KMS-11 (cell line): ENCODE results near the gene ITPKB.

Experiments
- H2AFZ ChIP-seq: fragments of 200-600 bp; sonication (generic); 2 replicates; pipeline ENCODE4 v1.6.1; 2016; ENCODE audit warnings: antibody characterized with exemption, mixed run types, low read depth
- H3K27ac ChIP-seq: fragments of 200-600 bp; sonication (generic); 2 replicates; pipeline ENCODE4 v1.6.1; 2016; ENCODE audit warnings: mild to moderate bottlenecking, mixed run types
- H3K27me3 ChIP-seq: fragments of 200-600 bp; sonication (generic); 2 replicates; pipeline ENCODE4 v1.6.1; 2017; ENCODE audit warnings: mild to moderate bottlenecking, low read depth, mixed run types, moderate library complexity; ENCODE audit not compliant: insufficient read depth
- H3K36me3 ChIP-seq: fragments of 200-600 bp; sonication (generic); 2 replicates; pipeline ENCODE4 v1.6.1; 2017; ENCODE audit warnings: mild to moderate bottlenecking, mixed run types; ENCODE audit not compliant: insufficient read depth
- H3K4me1 ChIP-seq: fragments of 200-600 bp; sonication (generic); 2 replicates; pipeline ENCODE4 v1.6.1; 2016; ENCODE audit warnings: mild to moderate bottlenecking, low read depth, mixed run types; ENCODE audit not compliant: poor library complexity, severe bottlenecking
- H3K4me2 ChIP-seq: fragments of 200-600 bp; sonication (generic); 2 replicates; pipeline ENCODE4 v1.7.0; 2016; ENCODE audit warnings: mild to moderate bottlenecking, mixed run types
- H3K4me3 ChIP-seq: fragments of 200-600 bp; sonication (generic); IDR thresholded peaks from 2 replicates; pipeline ENCODE4 v1.6.1; 2017; ENCODE audit warnings: low read depth, low read length, mixed read lengths; ENCODE audit not compliant: insufficient read depth
- H3K79me2 ChIP-seq: fragments of 200-600 bp; sonication (generic); 2 replicates; pipeline ENCODE4 v1.6.1; 2016; ENCODE audit warnings: low read depth, mixed run types; ENCODE audit not compliant: insufficient read depth
- H3K9ac ChIP-seq: fragments of 200-600 bp; sonication (generic); 2 replicates; pipeline ENCODE4 v1.6.1; 2016; ENCODE audit warnings: mild to moderate bottlenecking, mixed run types
- H4K20me1 ChIP-seq: fragments of 200-600 bp; sonication (generic); 2 replicates; pipeline ENCODE4 v1.6.1; 2016; ENCODE audit warnings: mild to moderate bottlenecking, mixed run types; ENCODE audit not compliant: insufficient read depth
- TF ChIP-seq, protein P1 (sequence below): fragments of 200-600 bp; sonication (generic); conservative IDR thresholded peaks from 2 replicates; pipeline ENCODE4 v1.6.1; 2017; ENCODE audit warnings: low read depth, mild to moderate bottlenecking, antibody characterized with exemption, low read length, moderate library complexity, mixed read lengths

Gene ITPKB

DNA sequence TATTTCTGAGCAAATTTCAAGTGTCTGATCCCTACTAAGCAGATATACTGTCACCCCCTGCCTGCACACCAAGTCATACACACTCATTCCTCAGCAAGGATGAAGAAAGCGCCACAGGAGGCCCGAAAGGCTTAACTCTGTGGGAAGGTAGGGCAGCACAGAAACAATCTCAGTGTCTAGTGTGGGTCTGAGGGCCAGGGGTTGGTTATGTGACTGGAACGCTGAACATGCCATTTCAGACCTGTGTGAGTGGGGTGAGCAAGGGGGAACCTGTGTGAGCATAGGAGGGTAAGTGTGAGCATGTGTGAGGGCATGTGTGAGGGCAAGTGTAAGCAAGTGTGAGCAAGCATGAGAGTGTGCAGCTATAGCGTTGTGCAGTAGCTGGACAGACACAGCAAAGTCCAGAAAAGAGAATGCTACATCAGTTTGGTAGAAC lies 6.2 kb downstream of the ITPKB start:
- no peak overlapping the region for H3K9ac ChIP-seq
- H3K36me3 ChIP-seq = no peaks in the 10 kb centered on the region
- no peak overlapping the region for H2AFZ ChIP-seq
- peaks cover 7% of the 10 kb centered on the region; the same call in 1 of the 2 replicates for H4K20me1 ChIP-seq
- no peaks in the 10 kb centered on the region for H3K27me3 ChIP-seq
- no peak overlapping the region for H3K4me3 ChIP-seq
- TF ChIP-seq, protein P1, sequence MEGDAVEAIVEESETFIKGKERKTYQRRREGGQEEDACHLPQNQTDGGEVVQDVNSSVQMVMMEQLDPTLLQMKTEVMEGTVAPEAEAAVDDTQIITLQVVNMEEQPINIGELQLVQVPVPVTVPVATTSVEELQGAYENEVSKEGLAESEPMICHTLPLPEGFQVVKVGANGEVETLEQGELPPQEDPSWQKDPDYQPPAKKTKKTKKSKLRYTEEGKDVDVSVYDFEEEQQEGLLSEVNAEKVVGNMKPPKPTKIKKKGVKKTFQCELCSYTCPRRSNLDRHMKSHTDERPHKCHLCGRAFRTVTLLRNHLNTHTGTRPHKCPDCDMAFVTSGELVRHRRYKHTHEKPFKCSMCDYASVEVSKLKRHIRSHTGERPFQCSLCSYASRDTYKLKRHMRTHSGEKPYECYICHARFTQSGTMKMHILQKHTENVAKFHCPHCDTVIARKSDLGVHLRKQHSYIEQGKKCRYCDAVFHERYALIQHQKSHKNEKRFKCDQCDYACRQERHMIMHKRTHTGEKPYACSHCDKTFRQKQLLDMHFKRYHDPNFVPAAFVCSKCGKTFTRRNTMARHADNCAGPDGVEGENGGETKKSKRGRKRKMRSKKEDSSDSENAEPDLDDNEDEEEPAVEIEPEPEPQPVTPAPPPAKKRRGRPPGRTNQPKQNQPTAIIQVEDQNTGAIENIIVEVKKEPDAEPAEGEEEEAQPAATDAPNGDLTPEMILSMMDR = no peak
- H3K4me2 ChIP-seq = no peak overlapping the region
- peaks cover 70% of the 10 kb centered on the region for H3K4me1 ChIP-seq
- no peak overlapping the region for H3K27ac ChIP-seq
- peaks cover 87% of the 10 kb centered on the region for H3K79me2 ChIP-seq

DNA sequence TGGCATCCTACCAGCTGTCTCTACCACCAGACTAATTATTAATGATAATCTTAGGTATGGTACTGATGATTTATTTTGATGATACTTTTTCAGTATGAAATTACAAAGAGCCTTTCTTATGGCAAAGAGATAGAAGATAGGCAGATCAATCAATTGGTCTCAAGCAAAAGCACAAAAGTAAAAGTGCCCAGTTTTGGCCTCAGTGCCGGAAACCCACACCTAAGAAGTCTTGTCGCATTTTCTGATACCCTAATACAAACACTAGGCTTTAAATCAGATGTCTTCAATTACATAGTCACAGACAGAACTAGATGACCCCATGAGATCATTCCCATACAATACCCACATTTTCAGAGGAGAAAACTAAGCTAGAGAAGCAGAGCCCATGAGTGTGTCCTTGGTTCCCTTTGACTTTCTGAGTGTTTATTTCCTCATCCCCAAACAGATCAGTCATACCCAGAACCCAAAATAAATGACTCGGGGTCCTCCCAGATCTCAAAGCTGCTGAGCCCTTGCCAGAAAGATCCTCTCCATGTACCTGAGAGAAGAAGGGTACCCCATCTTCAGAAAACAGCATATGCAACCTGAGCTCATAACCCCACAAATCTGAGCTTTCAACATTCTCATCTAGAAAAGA lies 7.7 kb downstream of the ITPKB start:
- no peak overlapping the region for H3K9ac ChIP-seq
- TF ChIP-seq, protein P1 = no peak
- no peak overlapping the region for H3K4me3 ChIP-seq
- peaks cover 7% of the 10 kb centered on the region; the same call in 1 of the 2 replicates for H4K20me1 ChIP-seq
- no peaks in the 10 kb centered on the region for H3K27me3 ChIP-seq
- H3K36me3 ChIP-seq = no peaks in the 10 kb centered on the region; the same call in 1 of the 2 replicates
- H3K79me2 ChIP-seq = peaks cover 85% of the 10 kb centered on the region
- no peak overlapping the region for H2AFZ ChIP-seq
- peaks cover 64% of the 10 kb centered on the region for H3K4me1 ChIP-seq
- H3K27ac ChIP-seq = no peak overlapping the region
- no peak overlapping the region for H3K4me2 ChIP-seq

- peaks cover 85% of the 10 kb centered on the region for H3K79me2 ChIP-seq
- H3K36me3 ChIP-seq = no peaks in the 10 kb centered on the region; the same call in 1 of the 2 replicates
- no peak overlapping the region for H3K4me2 ChIP-seq
- H3K9ac ChIP-seq = no peak overlapping the region
- H3K4me1 ChIP-seq = peaks cover 58% of the 10 kb centered on the region
- no peak overlapping the region for H3K4me3 ChIP-seq
- H3K27me3 ChIP-seq = no peaks in the 10 kb centered on the region
- peaks cover 7% of the 10 kb centered on the region; the same call in 1 of the 2 replicates for H4K20me1 ChIP-seq
- no peak overlapping the region for H3K27ac ChIP-seq
- TF ChIP-seq, protein P1 = no peak
- H2AFZ ChIP-seq = no peak overlapping the region
These were observed 8.2 kb downstream of the ITPKB start for GRCh38 chr1:226730836-226731235.

DNA sequence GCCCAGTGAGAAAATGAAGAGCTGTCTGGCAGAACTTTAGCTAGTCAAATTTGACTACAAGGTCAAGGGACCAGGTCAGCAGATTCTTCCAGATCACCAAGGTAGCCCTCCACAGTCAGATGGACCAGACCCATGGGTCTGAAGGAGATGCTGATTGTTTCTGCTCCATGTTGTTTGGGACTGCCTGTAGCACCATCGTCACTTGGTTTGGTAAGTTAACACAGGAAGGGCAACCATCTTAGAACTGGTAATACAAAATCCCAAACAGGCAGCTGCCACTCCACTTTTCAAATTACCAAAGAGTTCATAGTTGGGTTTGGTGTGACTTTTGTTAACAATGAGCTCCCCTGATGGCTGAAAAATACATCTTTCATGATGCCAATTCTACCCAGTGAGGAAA lies 9.0 kb downstream of the ITPKB start:
- TF ChIP-seq, protein P1 = no peak
- no peak overlapping the region for H3K9ac ChIP-seq
- peaks cover 91% of the 10 kb centered on the region for H3K79me2 ChIP-seq
- no peak overlapping the region for H2AFZ ChIP-seq
- H3K36me3 ChIP-seq = no peaks in the 10 kb centered on the region; the same call in 1 of the 2 replicates
- H3K4me3 ChIP-seq = no peak overlapping the region
- no peak overlapping the region for H3K4me2 ChIP-seq
- H4K20me1 ChIP-seq = peaks cover 7% of the 10 kb centered on the region; the same call in 1 of the 2 replicates
- H3K27me3 ChIP-seq = no peaks in the 10 kb centered on the region
- peaks cover 58% of the 10 kb centered on the region for H3K4me1 ChIP-seq
- H3K27ac ChIP-seq = no peak overlapping the region
